Measurements from ENCODE around the gene GOLM1. TPM values are rescaled to one million over a fixed set of nuclear protein-coding genes. Genes with fewer than 3 reads are reported as not detected.

GOLM1 gene
- total and polyA plus RNA-seq, 2 of the 8 experiments (the other 6 are each of a cell fraction or from before 2014, with no cell fraction given) = 45.9 to 88.9 TPM

- Histone ChIP-seq H2BK12ac (ENCODE audit: low read depth, low read length) (no peak overlapping the region), H3K79me2 (ENCODE audit: control insufficient read depth in 1 of 2, insufficient read depth in 2 of 2, low read length in 2 of 2) (no peaks in the 10 kb centered on the region), H3K4me3 (ENCODE audit: extremely low read depth in 1 of 4, insufficient read depth in 2 of 4, low read depth in 3 of 4, low read length in 4 of 4) (no peak overlapping the region), H4K8ac (ENCODE audit: extremely low read depth, insufficient read depth, low read length) (no peak overlapping the region), H2BK120ac (replicated peaks; ENCODE audit: low read depth, low read length) (no peak overlapping the region), H4K20me1 (replicated peaks in 1 of 2; ENCODE audit: control insufficient read depth in 1 of 2, insufficient read depth in 2 of 2, low read length in 2 of 2) (no peaks in the 10 kb centered on the region), H4K5ac (ENCODE audit: insufficient read length, low read depth, low read length) (no peak overlapping the region), H3K4me2 (ENCODE audit: insufficient read depth in 1 of 2, low read depth in 2 of 2, low read length in 2 of 2) (no peak overlapping the region), H3K9me3 (ENCODE audit: insufficient read depth in 2 of 2, low read depth in 1 of 2, low read length in 1 of 2) (no peaks in the 10 kb centered on the region), H3K36me3 (ENCODE audit: control insufficient read depth in 2 of 4, insufficient read depth in 4 of 4, low read length in 3 of 4) (peaks cover 0 to 68% (median 36%) of the 10 kb centered on the region in 4 experiments; a peak in 7 of 8 replicates), H3K23me2 (ENCODE audit: low read depth, low read length) (no peaks in the 10 kb centered on the region), H2BK20ac (ENCODE audit: low read length) (no peak overlapping the region), H4K91ac (replicated peaks; ENCODE audit: insufficient read length, low read length) (no peak overlapping the region), H3K27ac (ENCODE audit: low read depth, low read length) (no peak overlapping the region), H3K14ac (ENCODE audit: insufficient read length) (no peak overlapping the region), H2AFZ (ENCODE audit: low read length) (no peak overlapping the region), H3K9ac (replicated peaks in 1 of 4; ENCODE audit: extremely low read depth in 1 of 4, low read depth in 3 of 4, low read length in 3 of 4) (no peak overlapping the region), H3K56ac (replicated peaks; ENCODE audit: insufficient read length, low read depth, low read length) (no peak overlapping the region), H3K23ac (ENCODE audit: insufficient read length) (no peak overlapping the region), H3K27me3 (replicated peaks in 1 of 4; ENCODE audit: control insufficient read depth in 3 of 4, extremely low read depth in 1 of 4, insufficient read depth in 3 of 4, low read length in 3 of 4) (no peaks in the 10 kb centered on the region), H3K4ac (replicated peaks; ENCODE audit: insufficient read length, low read depth, low read length) (no peak overlapping the region), H3K79me1 (ENCODE audit: low read depth, low read length) (no peaks in the 10 kb centered on the region), H3K4me1 (replicated peaks in 1 of 4; ENCODE audit: control insufficient read depth in 3 of 4, insufficient read depth in 4 of 4, low read length in 3 of 4) (no peaks in the 10 kb centered on the region; a peak in 1 of 7 replicates), H2BK15ac (ENCODE audit: low read length) (no peak overlapping the region), H3K18ac (ENCODE audit: extremely low read depth, low read length) (no peak overlapping the region), H2AK5ac (ENCODE audit: low read depth, low read length) (no peak overlapping the region), H2BK5ac (ENCODE audit: low read depth, low read length) (no peak overlapping the region)
- POLR2A ChIA-PET (ENCODE audit: partially characterized antibody) = no interaction called here
- WGBS, 2 experiments (ENCODE audit: extremely low coverage in 1 of 2, insufficient coverage in 1 of 2, insufficient read length in 1 of 2, insufficient replicate concordance in 2 of 2, low coverage in 1 of 2, low lambda C conversion rate in 2 of 2, missing lambda C conversion rate in 1 of 2) = 88% methylated on average over 6 of the region's 6 CpGs; no CpG with 5 or more reads in 1 of the 2 experiments
- FAIRE-seq = no peak
- CTCF ChIA-PET (ENCODE audit: partially characterized antibody) = interaction anchor here (1.5 kb wide), 1 partner anchor 181 kb away, joined by 7 read pairs; no protein-coding TSS in a partner anchor
- no peak for TF ChIP-seq EP300 (IDR thresholded peaks at IDR 0.05; ENCODE audit: borderline replicate concordance in 1 of 2, low read depth in 2 of 2, low read length in 2 of 2)
- no peak for TF ChIP-seq CTBP2 (IDR thresholded peaks at IDR 0.05; ENCODE audit: borderline replicate concordance, insufficient read depth, insufficient read length, low read length)
- no peak for TF ChIP-seq CEBPB (IDR thresholded peaks at IDR 0.05; ENCODE audit: low read depth, low read length)
- DNase-seq (ENCODE audit: low read depth in 1 of 2, low spot score in 2 of 2) = no peak
Observed at GRCh38 chr9:86021166-86021565, 78.2 kb downstream of the GOLM1 start.
